IMR-90 (cell line): Measurements from ENCODE around the gene PIGZ. TPM values are rescaled to one million over a fixed set of nuclear protein-coding genes. Genes with fewer than 3 reads are reported as not detected.

Source experiments
- ATAC-seq: fragments of 200-7000 bp; cut with Tn5 transposase; 2 replicates; pipeline ENCODE4 v1.9.1; 2020; ENCODE audit warnings: low read depth, mild to moderate bottlenecking, moderate library complexity
- BruUV-seq: library from RNA; stranded (reverse); fragments of 400-500 nt; replicated peaks from 2 replicates; lab custom pipeline; 2021; lab: Mats Ljungman, UMichigan
- CTCF ChIA-PET: fragments of 300-600 bp; formaldehyde crosslinking; extraction: SDS; loops from one replicate; lab custom pipeline; 2021; ENCODE audit warnings: antibody characterized with exemption; lab: Yijun Ruan, JAX
- POLR2A ChIA-PET: fragments of 300-600 bp; sonication (Branson Sonifier 250); formaldehyde crosslinking; loops from one replicate; lab custom pipeline; 2022; ENCODE audit warnings: antibody characterized with exemption; ENCODE audit not compliant: unreplicated experiment; lab: Charles Lee
- DNase-seq: peaks from one replicate; pipeline ENCODE4 v3.0.0; 2013
- H2AFZ ChIP-seq: replicated peaks from 2 replicates; pipeline ENCODE3; 2013; ENCODE audit warnings: low read length, mild to moderate bottlenecking; ENCODE audit not compliant: poor library complexity
- H2AK5ac ChIP-seq: 2 replicates; pipeline ENCODE4 v1.6.1; 2013; ENCODE audit warnings: low read depth, low read length, inconsistent platforms
- H2AK9ac ChIP-seq: replicated peaks from 2 replicates; pipeline ENCODE3; 2013; ENCODE audit warnings: mild to moderate bottlenecking, low read depth, low read length, moderate library complexity; ENCODE audit not compliant: poor library complexity
- H2BK120ac ChIP-seq: 2 replicates; pipeline ENCODE4 v1.6.1; 2013; ENCODE audit warnings: low read depth, low read length, inconsistent platforms
- H2BK15ac ChIP-seq: 3 replicates; pipeline ENCODE4 v1.6.1; 2013; ENCODE audit warnings: low read depth, low read length, inconsistent platforms
- H2BK20ac ChIP-seq: 2 replicates; pipeline ENCODE4 v1.6.1; 2013; ENCODE audit warnings: low read depth, mild to moderate bottlenecking, inconsistent platforms, low read length, moderate library complexity
- H2BK5ac ChIP-seq: 2 replicates; pipeline ENCODE4 v1.6.1; 2013; ENCODE audit warnings: mild to moderate bottlenecking, low read depth, low read length, inconsistent platforms; ENCODE audit not compliant: poor library complexity, severe bottlenecking
- H3K14ac ChIP-seq: replicated peaks from 2 replicates; pipeline ENCODE4 v1.6.1; 2013; ENCODE audit warnings: low read depth, low read length, inconsistent platforms
- H3K18ac ChIP-seq: 2 replicates; pipeline ENCODE4 v1.6.1; 2013; ENCODE audit warnings: low read depth, low read length, control low read depth
- H3K23ac ChIP-seq: 2 replicates; pipeline ENCODE4 v1.6.1; 2013; ENCODE audit warnings: low read depth, low read length, inconsistent platforms
- H3K27ac ChIP-seq: 2 replicates; pipeline ENCODE4 v1.5.1; 2013; ENCODE audit warnings: mild to moderate bottlenecking, control low read depth, low read length; ENCODE audit not compliant: insufficient read depth
- H3K27me3 ChIP-seq: 2 replicates; pipeline ENCODE4 v1.6.1; 2013; ENCODE audit warnings: low read length; ENCODE audit not compliant: control insufficient read depth, insufficient read depth
- H3K36me3 ChIP-seq: 2 replicates; pipeline ENCODE4 v1.6.1; 2013; ENCODE audit warnings: low read length, mixed read lengths; ENCODE audit not compliant: control insufficient read depth, insufficient read depth
- H3K4ac ChIP-seq: 2 replicates; pipeline ENCODE4 v1.6.1; 2013; ENCODE audit warnings: low read depth, low read length, inconsistent platforms
- H3K4me1 ChIP-seq: 2 replicates; pipeline ENCODE4 v1.6.1; 2013; ENCODE audit warnings: low read length, mixed read lengths; ENCODE audit not compliant: control insufficient read depth, insufficient read depth
- H3K4me2 ChIP-seq: 2 replicates; pipeline ENCODE4 v1.6.1; 2013; ENCODE audit warnings: low read depth, mild to moderate bottlenecking, control low read depth, low read length, moderate library complexity
- H3K4me3 ChIP-seq: 2 replicates; pipeline ENCODE4 v1.5.1; 2013; ENCODE audit warnings: low read depth, mild to moderate bottlenecking, control low read depth, low read length, moderate library complexity; ENCODE audit not compliant: insufficient read depth
- H3K56ac ChIP-seq: 2 replicates; pipeline ENCODE4 v1.6.1; 2013; ENCODE audit warnings: low read length, inconsistent platforms; ENCODE audit not compliant: insufficient read depth; ENCODE audit errors: extremely low read depth
- H3K79me1 ChIP-seq, 2 experiments: 2 replicates each; pipeline ENCODE4 v1.6.1; 2013; ENCODE audit warnings: low read length in 2 of 2, inconsistent platforms in 1 of 2, low read depth in 1 of 2
- H3K9ac ChIP-seq: 2 replicates; pipeline ENCODE4 v1.6.1; 2013; ENCODE audit warnings: low read depth, low read length, control low read depth
- H3K9me1 ChIP-seq: 2 replicates; pipeline ENCODE4 v1.6.1; 2013; ENCODE audit warnings: low read length, inconsistent platforms; ENCODE audit not compliant: insufficient read depth
- H3K9me3 ChIP-seq: 2 replicates; pipeline ENCODE4 v1.6.1; 2013; ENCODE audit warnings: low read length; ENCODE audit not compliant: control insufficient read depth, insufficient read depth
- H4K20me1 ChIP-seq: 2 replicates; pipeline ENCODE4 v1.6.1; 2013; ENCODE audit warnings: low read length, inconsistent platforms; ENCODE audit not compliant: insufficient read depth
- H4K5ac ChIP-seq: 2 replicates; pipeline ENCODE4 v1.6.1; 2013; ENCODE audit warnings: mild to moderate bottlenecking, low read depth, low read length, control low read depth
- H4K8ac ChIP-seq, 2 experiments: 2 replicates each; pipeline ENCODE4 v1.6.1; 2013; ENCODE audit warnings: low read depth in 2 of 2, low read length in 2 of 2, control low read depth in 1 of 2, inconsistent platforms in 1 of 2
- H4K91ac ChIP-seq: 2 replicates; pipeline ENCODE4 v1.6.1; 2013; ENCODE audit warnings: low read depth, low read length, inconsistent platforms; ENCODE audit not compliant: insufficient read depth
- CTCF ChIP-seq: conservative IDR thresholded peaks from 2 replicates; pipeline ENCODE4 v1.5.1; 2012; ENCODE audit warnings: mild to moderate bottlenecking, low read depth, low read length, improper control_type of control experiment
- MAFK ChIP-seq: IDR thresholded peaks from 2 replicates; pipeline ENCODE4 v1.6.1; 2012; ENCODE audit warnings: low read depth, low read length, improper control_type of control experiment
- MXI1 ChIP-seq: IDR thresholded peaks from 2 replicates; pipeline ENCODE4 v1.6.1; 2012; ENCODE audit warnings: low read depth, mild to moderate bottlenecking, low read length, moderate library complexity, borderline replicate concordance
- RCOR1 ChIP-seq: IDR thresholded peaks from 2 replicates; pipeline ENCODE4 v1.6.1; 2012; ENCODE audit warnings: mild to moderate bottlenecking, low read length, improper control_type of control experiment; ENCODE audit not compliant: insufficient replicate concordance
- RFX5 ChIP-seq: IDR thresholded peaks from 2 replicates; pipeline ENCODE4 v1.8.0; 2012; ENCODE audit warnings: low read depth, mild to moderate bottlenecking, low read length, moderate library complexity
- WGBS, 2 experiments: methylation state at CpG; one replicate each; pipeline versions ENCODE4 v1.1.5 to v1.1.7; 2013; ENCODE audit warnings: missing lambda C conversion rate in 2 of 2; ENCODE audit not compliant: insufficient read length in 1 of 2; ENCODE audit errors: extremely low coverage in 2 of 2; 5-methylcytosine and 5-hydroxymethylcytosine counted together
- dilution Hi-C: fragments of 300-500 bp; cut with HindIII; formaldehyde crosslinking; loops from one replicate; pipeline ENCODE4 v1.14.3; 2018; ENCODE audit warnings: low sequenced_read_pairs; ENCODE audit not compliant: unreplicated experiment
- in situ Hi-C: fragments of 300-500 bp; cut with MboI; formaldehyde crosslinking; loops from 3 replicates; pipeline ENCODE4 v1.14.3; 2019; ENCODE audit warnings: low sequenced_read_pairs, inconsistent platforms, mixed read lengths
- intact Hi-C: fragments of 100-400 bp; cut with micrococcal nuclease; formaldehyde crosslinking; loops from 2 replicates; pipeline ENCODE4 v1.10.0; 2022
- polyA plus RNA-seq, 3 experiments: library from polyadenylated mRNA; depleted of rRNA; stranded (reverse); fragments of >200 nt; gene quantifications; 2 replicates each; pipeline ENCODE4 v1.2.3, GENCODE V29; 2012; ENCODE audit warnings: low replicate concordance in 1 of 3
- total RNA-seq: library from RNA; depleted of rRNA; stranded (reverse); fragments of >200 nt; gene quantifications from 2 replicates; pipeline ENCODE4 v1.2.3, GENCODE V29; 2012

The PIGZ gene
- total and polyA plus RNA-seq, 2 of the 4 experiments (the other 2 are of a cell fraction): 0.18 to 0.86 TPM

GRCh38 chr3:196962108-196962929, 6.3 kb downstream of the PIGZ start (continued):
- TF ChIP-seq RFX5: no peak

- no peak overlapping the region for H3K14ac ChIP-seq
- no peak overlapping the region for H2AFZ ChIP-seq
- H2AK9ac ChIP-seq: no peak overlapping the region
- DNase-seq (no peak), ATAC-seq (no peak)
- no peak overlapping the region for H3K27ac ChIP-seq
- no peak overlapping the region for H4K8ac ChIP-seq
- WGBS, 2 experiments: no CpG with 5 or more reads among the region's 7 CpGs
- no peak overlapping the region for H2AK5ac ChIP-seq
- H3K56ac ChIP-seq: no peak overlapping the region
- no peaks in the 10 kb centered on the region for H4K20me1 ChIP-seq
- POLR2A ChIA-PET: no interaction called here
- intact Hi-C loops (no loop called here), in situ Hi-C loops (loop anchor here (25.0 kb wide), 1 partner anchor 343 kb away; no protein-coding TSS in a partner anchor), dilution Hi-C loops (no loop called here)
- H3K9me3 ChIP-seq: no peaks in the 10 kb centered on the region
- H3K4me2 ChIP-seq: no peak overlapping the region
- H3K23ac ChIP-seq: no peak overlapping the region
- CTCF ChIA-PET: no interaction called here
- no peak overlapping the region for H2BK15ac ChIP-seq
- peaks cover 32% of the 10 kb centered on the region for H3K27me3 ChIP-seq
- no peaks in the 10 kb centered on the region for H3K9me1 ChIP-seq
- no peak overlapping the region for H4K91ac ChIP-seq
- TF ChIP-seq MAFK (no peak), MXI1 (no peak), CTCF (no peak), RCOR1 (no peak)
- H3K79me1 ChIP-seq: no peaks in the 10 kb centered on the region
- no peaks in the 10 kb centered on the region for H3K4me1 ChIP-seq
- H4K5ac ChIP-seq: no peak overlapping the region
- no peak overlapping the region for H2BK20ac ChIP-seq
- no peak overlapping the region for H3K18ac ChIP-seq
- no peaks in the 10 kb centered on the region for H3K36me3 ChIP-seq
- H3K4me3 ChIP-seq: no peak overlapping the region
- no peak overlapping the region for H3K4ac ChIP-seq
- H2BK5ac ChIP-seq: no peak overlapping the region
- no peak overlapping the region for H2BK120ac ChIP-seq
- H3K9ac ChIP-seq: no peak overlapping the region
- no TSS peak for BruUV-seq
These were observed 13.8 kb downstream of the PIGZ start for GRCh38 chr3:196954832-196955231.
